HUES48 (cell line): ENCODE data around the gene MALRD1.
"Not testable (repeated sequence)": the region's sequence is repeated elsewhere in the genome, so short reads cannot be mapped to it uniquely, and the experiment has no call there.

Source experiments
- H3K27ac ChIP-seq: one replicate; pipeline ENCODE4 v1.7.0; 2013; ENCODE audit warnings: low read depth, low read length, inconsistent platforms
- H3K27me3 ChIP-seq: 2 replicates; pipeline ENCODE4 v1.6.1; 2013; ENCODE audit warnings: mild to moderate bottlenecking, low read length; ENCODE audit not compliant: control insufficient read depth, insufficient read depth
- H3K36me3 ChIP-seq: 2 replicates; pipeline ENCODE4 v1.6.1; 2013; ENCODE audit warnings: low read length; ENCODE audit not compliant: control insufficient read depth, insufficient read depth
- H3K4me1 ChIP-seq: 2 replicates; pipeline ENCODE4 v1.6.1; 2013; ENCODE audit warnings: mild to moderate bottlenecking, low read length; ENCODE audit not compliant: control insufficient read depth, insufficient read depth
- H3K4me3 ChIP-seq: 2 replicates; pipeline ENCODE4 v1.5.1; 2013; ENCODE audit warnings: mild to moderate bottlenecking, low read depth, low read length
- H3K9ac ChIP-seq: 2 replicates; pipeline ENCODE4 v1.6.1; 2013; ENCODE audit warnings: mild to moderate bottlenecking, low read depth, low read length, moderate library complexity
- H3K9me3 ChIP-seq: 2 replicates; pipeline ENCODE4 v1.6.1; 2013; ENCODE audit warnings: low read length; ENCODE audit not compliant: control insufficient read depth, insufficient read depth

MALRD1 gene

GRCh38 chr10:19728964-19729363 is 680.4 kb downstream of the MALRD1 start:
- H3K27me3 ChIP-seq, result no peaks in the 10 kb centered on the region
- H3K27ac ChIP-seq, result no peak overlapping the region

GRCh38 chr10:19730167-19730906 is 681.7 kb downstream of the MALRD1 start:
- H3K4me3 ChIP-seq, result no peak overlapping the region
- H3K9ac ChIP-seq, result no peak overlapping the region

More at GRCh38 chr10:19728964-19729363, 680.4 kb downstream of the MALRD1 start:
- H3K4me1 ChIP-seq, result no peaks in the 10 kb centered on the region
- H3K9ac ChIP-seq, result no peak overlapping the region
- no peaks in the 10 kb centered on the region for H3K36me3 ChIP-seq
- H3K9me3 ChIP-seq, result no peaks in the 10 kb centered on the region
- no peak overlapping the region for H3K4me3 ChIP-seq

DNA sequence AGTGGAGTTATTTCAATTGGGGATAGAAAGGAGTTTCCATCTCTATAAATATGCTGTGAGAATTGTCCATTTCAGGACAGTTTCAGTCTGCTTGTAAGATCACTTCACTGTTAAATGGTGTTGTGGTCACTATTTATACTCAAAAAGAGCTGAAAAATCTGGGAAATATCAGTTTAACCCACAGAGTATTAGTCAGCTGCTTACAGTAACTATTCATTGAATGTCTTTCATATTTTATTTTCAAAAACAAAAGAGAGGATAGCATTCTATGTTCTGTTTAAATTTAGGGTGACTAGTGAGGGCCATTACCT is 682.3 kb downstream of the MALRD1 start:
- Histone ChIP-seq H3K27ac (no peak overlapping the region), H3K9me3 (no peaks in the 10 kb centered on the region), H3K4me3 (no peak overlapping the region), H3K36me3 (no peaks in the 10 kb centered on the region), H3K4me1 (no peaks in the 10 kb centered on the region), H3K9ac (no peak overlapping the region), H3K27me3 (no peaks in the 10 kb centered on the region)

More at GRCh38 chr10:19730167-19730906, 681.7 kb downstream of the MALRD1 start:
- no peaks in the 10 kb centered on the region for H3K36me3 ChIP-seq
- no peaks in the 10 kb centered on the region for H3K27me3 ChIP-seq
- no peaks in the 10 kb centered on the region for H3K9me3 ChIP-seq
- H3K4me1 ChIP-seq, result no peaks in the 10 kb centered on the region
- H3K27ac ChIP-seq, result no peak overlapping the region

GRCh38 chr10:19731560-19731959 is 683.0 kb downstream of the MALRD1 start:
- Histone ChIP-seq H3K36me3 (no peaks in the 10 kb centered on the region), H3K4me1 (no peaks in the 10 kb centered on the region), H3K27ac (no peak overlapping the region), H3K9ac (no peak overlapping the region), H3K9me3 (no peaks in the 10 kb centered on the region), H3K27me3 (no peaks in the 10 kb centered on the region), H3K4me3 (no peak overlapping the region)

DNA sequence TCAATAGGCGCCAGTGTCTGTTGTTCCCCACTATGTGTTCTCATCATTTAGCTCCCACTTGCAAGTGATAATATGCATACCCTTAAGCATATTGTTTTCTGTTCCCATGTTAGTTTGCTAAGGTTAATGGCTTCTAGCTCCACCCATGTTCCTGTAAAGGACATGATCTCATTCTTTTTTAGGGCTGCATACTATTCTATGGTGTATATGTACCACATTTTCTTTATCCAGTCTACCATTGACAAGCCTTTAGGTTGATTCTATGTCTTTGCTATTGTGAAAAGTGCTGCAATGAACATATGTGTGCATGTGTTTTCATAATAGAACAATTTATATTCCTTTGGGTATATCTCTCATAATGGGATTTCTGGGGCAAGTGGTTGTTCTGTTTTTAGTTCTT is 689.8 kb downstream of the MALRD1 start:
- Histone ChIP-seq H3K4me3 (no peak overlapping the region), H3K36me3 (no peaks in the 10 kb centered on the region), H3K27me3 (no peaks in the 10 kb centered on the region), H3K9ac (no peak overlapping the region), H3K4me1 (no peaks in the 10 kb centered on the region), H3K27ac (no peak overlapping the region), H3K9me3 (no peaks in the 10 kb centered on the region)

DNA sequence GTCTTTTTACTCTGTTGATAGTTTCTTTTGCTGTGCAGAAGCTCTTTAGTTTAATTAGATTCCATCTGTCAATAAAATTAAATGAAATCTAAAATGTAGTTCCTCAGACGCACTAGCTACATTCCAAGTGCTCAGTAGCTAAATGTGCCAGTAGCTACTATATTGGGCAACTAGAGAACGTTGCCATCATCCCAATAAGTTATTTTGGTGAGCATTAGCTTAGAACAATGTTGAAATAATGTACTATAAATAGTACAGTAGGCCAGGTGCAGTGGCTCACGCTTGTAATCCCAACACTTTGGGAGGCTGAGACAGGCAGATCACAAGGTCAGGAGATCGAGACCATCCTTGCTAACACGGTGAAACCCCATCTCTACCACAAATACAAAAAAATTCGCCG is 690.6 kb downstream of the MALRD1 start:
- H3K27ac ChIP-seq, result not testable (repeated sequence)

GRCh38 chr10:19742144-19742543 is 693.5 kb downstream of the MALRD1 start:
- H3K27ac ChIP-seq, H3K36me3 ChIP-seq, H3K9ac ChIP-seq, H3K9me3 ChIP-seq, H3K4me3 ChIP-seq, H3K27me3 ChIP-seq, H3K4me1 ChIP-seq: not testable (repeated sequence)

More for the DNA sequence above, 690.6 kb downstream of the MALRD1 start:
- not testable (repeated sequence) for H3K4me3 ChIP-seq, H3K9ac ChIP-seq, H3K27me3 ChIP-seq, H3K36me3 ChIP-seq, H3K4me1 ChIP-seq, H3K9me3 ChIP-seq

- Histone ChIP-seq H3K4me3 (no peak overlapping the region), H3K36me3 (no peaks in the 10 kb centered on the region), H3K27me3 (no peaks in the 10 kb centered on the region), H3K9ac (no peak overlapping the region), H3K27ac (no peak overlapping the region), H3K4me1 (no peaks in the 10 kb centered on the region), H3K9me3 (no peaks in the 10 kb centered on the region)
Measured at GRCh38 chr10:19745672-19746071, 697.1 kb downstream of the MALRD1 start.

GRCh38 chr10:19749185-19749729 is 700.7 kb downstream of the MALRD1 start:
- Histone ChIP-seq H3K36me3 (no peaks in the 10 kb centered on the region), H3K27me3 (no peaks in the 10 kb centered on the region), H3K9me3 (no peaks in the 10 kb centered on the region), H3K4me3 (no peak overlapping the region), H3K9ac (no peak overlapping the region), H3K27ac (no peak overlapping the region), H3K4me1 (no peaks in the 10 kb centered on the region)

- no peak overlapping the region for H3K9ac ChIP-seq
- no peak overlapping the region for H3K4me3 ChIP-seq
- H3K27me3 ChIP-seq, result no peaks in the 10 kb centered on the region
- H3K36me3 ChIP-seq, result no peaks in the 10 kb centered on the region
- H3K27ac ChIP-seq, result no peak overlapping the region
- H3K4me1 ChIP-seq, result no peaks in the 10 kb centered on the region
- H3K9me3 ChIP-seq, result no peaks in the 10 kb centered on the region
Measured at GRCh38 chr10:19750972-19751371, 702.4 kb downstream of the MALRD1 start.

DNA sequence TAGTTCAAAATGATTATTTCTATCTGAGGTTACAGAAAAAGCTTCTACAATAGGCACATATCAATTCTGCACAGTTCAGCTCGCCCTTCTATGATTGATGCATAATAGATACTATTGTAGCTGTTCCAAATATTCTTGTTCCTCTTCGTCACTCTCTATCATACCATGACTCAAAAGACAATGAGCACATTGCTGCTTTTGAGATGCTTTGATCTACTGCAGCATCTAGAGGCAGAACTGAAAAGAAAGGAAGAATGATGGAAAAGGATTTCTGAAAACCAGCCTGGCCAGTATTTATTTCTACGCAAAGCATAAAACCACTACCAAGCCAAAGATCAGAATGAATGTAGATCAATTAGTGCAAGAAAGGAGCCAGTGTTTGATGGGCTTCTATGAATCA is 708.3 kb downstream of the MALRD1 start:
- no peak overlapping the region for H3K9ac ChIP-seq
- no peaks in the 10 kb centered on the region for H3K36me3 ChIP-seq
- H3K27ac ChIP-seq, result no peak overlapping the region
- H3K27me3 ChIP-seq, result no peaks in the 10 kb centered on the region
- no peak overlapping the region for H3K4me3 ChIP-seq
- no peaks in the 10 kb centered on the region for H3K9me3 ChIP-seq
- H3K4me1 ChIP-seq, result no peaks in the 10 kb centered on the region
